Mesendoderm (in vitro differentiated cells): ENCODE measurements around the gene CNIH2.

Experiments
- DNase-seq: peaks from one replicate; pipeline ENCODE4 v3.0.0; 2013
- H2AK5ac ChIP-seq: 2 replicates; pipeline ENCODE4 v1.6.1; 2013; ENCODE audit warnings: low read length, inconsistent platforms
- H2BK120ac ChIP-seq: 2 replicates; pipeline ENCODE4 v1.6.1; 2013; ENCODE audit warnings: low read depth, mild to moderate bottlenecking, low read length, moderate library complexity, mixed read lengths
- H2BK15ac ChIP-seq: replicated peaks from 2 replicates; pipeline ENCODE4 v1.6.1; 2013; ENCODE audit warnings: low read depth, mild to moderate bottlenecking, moderate library complexity
- H2BK5ac ChIP-seq: 2 replicates; pipeline ENCODE4 v1.6.1; 2013; ENCODE audit warnings: low read length, inconsistent platforms
- H3K18ac ChIP-seq: 2 replicates; pipeline ENCODE4 v1.6.1; 2013; ENCODE audit warnings: mild to moderate bottlenecking, low read length, mixed read lengths
- H3K23ac ChIP-seq: one replicate; pipeline ENCODE4 v1.6.1; 2013; ENCODE audit warnings: low read length
- H3K27ac ChIP-seq: 2 replicates; pipeline ENCODE4 v1.5.1; 2013; ENCODE audit warnings: low read depth, mild to moderate bottlenecking, inconsistent platforms, low read length, moderate library complexity
- H3K27me3 ChIP-seq: 2 replicates; pipeline ENCODE4 v1.6.1; 2013; ENCODE audit warnings: low read length, control low read depth, mild to moderate bottlenecking, inconsistent platforms; ENCODE audit not compliant: insufficient read depth, poor library complexity
- H3K36me3 ChIP-seq: 2 replicates; pipeline ENCODE4 v1.6.1; 2013; ENCODE audit warnings: low read length, inconsistent platforms; ENCODE audit not compliant: control insufficient read depth, insufficient read depth
- H3K4ac ChIP-seq: one replicate; pipeline ENCODE4 v1.6.1; 2013; ENCODE audit warnings: low read depth, mild to moderate bottlenecking, low read length, moderate library complexity
- H3K4me1 ChIP-seq: 2 replicates; pipeline ENCODE4 v1.6.1; 2013; ENCODE audit warnings: low read depth, low read length, inconsistent platforms; ENCODE audit not compliant: control insufficient read depth
- H3K4me2 ChIP-seq: 2 replicates; pipeline ENCODE4 v1.6.1; 2013; ENCODE audit warnings: low read length
- H3K4me3 ChIP-seq: 2 replicates; pipeline ENCODE4 v1.5.1; 2013; ENCODE audit warnings: mild to moderate bottlenecking, low read length
- H3K56ac ChIP-seq: one replicate; pipeline ENCODE4 v1.6.1; 2013; ENCODE audit warnings: low read length
- H3K79me1 ChIP-seq: 2 replicates; pipeline ENCODE4 v1.6.1; 2013; ENCODE audit warnings: low read length, inconsistent platforms
- H3K79me2 ChIP-seq: 2 replicates; pipeline ENCODE4 v1.6.1; 2013; ENCODE audit warnings: mild to moderate bottlenecking, low read length; ENCODE audit not compliant: control insufficient read depth, insufficient read depth
- H3K9ac ChIP-seq: 2 replicates; pipeline ENCODE4 v1.6.1; 2013; ENCODE audit warnings: low read length, inconsistent platforms
- H4K5ac ChIP-seq: one replicate; pipeline ENCODE4 v1.6.1; 2013; ENCODE audit warnings: low read length
- H4K8ac ChIP-seq: one replicate; pipeline ENCODE4 v1.6.1; 2013; ENCODE audit warnings: low read depth, mild to moderate bottlenecking, control low read depth, low read length, moderate library complexity
- WGBS: extraction: QIAGEN DNeasy Blood & Tissue Kit; methylation state at CpG from one replicate; pipeline ENCODE4 v1.1.7; 2013; ENCODE audit warnings: low lambda C conversion rate, missing lambda C conversion rate; ENCODE audit not compliant: insufficient coverage; ENCODE audit errors: extremely low coverage; 5-methylcytosine and 5-hydroxymethylcytosine counted together

CNIH2 gene

GRCh38 chr11:66294626-66295620, 16.9 kb downstream of the CNIH2 start:
- H3K56ac ChIP-seq, result no peak overlapping the region
- H3K4ac ChIP-seq, result no peak overlapping the region
- H3K4me2 ChIP-seq, result no peak overlapping the region
- H3K9ac ChIP-seq, result no peak overlapping the region
- no peak overlapping the region for H4K5ac ChIP-seq
- no peak overlapping the region for H2AK5ac ChIP-seq
- H2BK120ac ChIP-seq, result no peak overlapping the region
- H2BK5ac ChIP-seq, result no peak overlapping the region
- H3K18ac ChIP-seq, result no peak overlapping the region
- no peak for DNase-seq
- no peak overlapping the region for H2BK15ac ChIP-seq
- no peaks in the 10 kb centered on the region for H3K79me2 ChIP-seq
- peaks cover 15% of the 10 kb centered on the region for H3K27me3 ChIP-seq
- peaks cover 4% of the 10 kb centered on the region for H3K4me1 ChIP-seq
- no peak overlapping the region for H3K4me3 ChIP-seq
- H3K36me3 ChIP-seq, result no peaks in the 10 kb centered on the region
- no peak overlapping the region for H3K27ac ChIP-seq
- no peak overlapping the region for H4K8ac ChIP-seq
- H3K79me1 ChIP-seq, result no peaks in the 10 kb centered on the region
- H3K23ac ChIP-seq, result no peak overlapping the region
- WGBS, result no CpG with 5 or more reads among the region's 123 CpGs

GRCh38 chr11:66297610-66298009, 19.6 kb downstream of the CNIH2 start:
- Histone ChIP-seq H2BK5ac (no peak overlapping the region), H4K8ac (no peak overlapping the region), H2BK120ac (no peak overlapping the region), H3K79me2 (no peaks in the 10 kb centered on the region), H3K4me3 (no peak overlapping the region), H3K36me3 (no peaks in the 10 kb centered on the region), H3K9ac (no peak overlapping the region), H3K23ac (no peak overlapping the region), H3K27me3 (no peaks in the 10 kb centered on the region), H3K18ac (no peak overlapping the region), H2BK15ac (no peak overlapping the region), H3K4ac (no peak overlapping the region), H4K5ac (no peak overlapping the region), H3K56ac (no peak overlapping the region), H2AK5ac (no peak overlapping the region), H3K4me1 (peaks cover 4% of the 10 kb centered on the region), H3K27ac (no peak overlapping the region), H3K4me2 (no peak overlapping the region), H3K79me1 (no peaks in the 10 kb centered on the region)
- WGBS, result no CpG with 5 or more reads among the region's 8 CpGs
- DNase-seq, result peak; percentile 30

- no peaks in the 10 kb centered on the region for H3K79me1 ChIP-seq
- H3K4me3 ChIP-seq, result no peak overlapping the region
- no peaks in the 10 kb centered on the region for H3K27me3 ChIP-seq
- no peak overlapping the region for H3K9ac ChIP-seq
- no CpG with 5 or more reads among the region's 3 CpGs for WGBS
- H3K27ac ChIP-seq, result no peak overlapping the region
- no peak overlapping the region for H4K8ac ChIP-seq
- H2AK5ac ChIP-seq, result no peak overlapping the region
- H2BK15ac ChIP-seq, result no peak overlapping the region
- H3K79me2 ChIP-seq, result no peaks in the 10 kb centered on the region
- peaks cover 4% of the 10 kb centered on the region for H3K4me1 ChIP-seq
- no peak overlapping the region for H3K4ac ChIP-seq
- no peak overlapping the region for H3K4me2 ChIP-seq
- no peak overlapping the region for H2BK120ac ChIP-seq
- no peaks in the 10 kb centered on the region for H3K36me3 ChIP-seq
- no peak overlapping the region for H4K5ac ChIP-seq
- H3K18ac ChIP-seq, result no peak overlapping the region
- H3K23ac ChIP-seq, result no peak overlapping the region
- no peak overlapping the region for H2BK5ac ChIP-seq
- DNase-seq, result no peak
- H3K56ac ChIP-seq, result no peak overlapping the region
Observed at GRCh38 chr11:66299186-66299585, 21.2 kb downstream of the CNIH2 start.

GRCh38 chr11:66302656-66303055, 24.7 kb downstream of the CNIH2 start:
- H2AK5ac ChIP-seq, result no peak overlapping the region
- H3K4me3 ChIP-seq, result no peak overlapping the region
- H3K56ac ChIP-seq, result no peak overlapping the region
- no peak overlapping the region for H3K4me2 ChIP-seq
- no peaks in the 10 kb centered on the region for H3K4me1 ChIP-seq
- H3K36me3 ChIP-seq, result no peaks in the 10 kb centered on the region
- H2BK15ac ChIP-seq, result no peak overlapping the region
- H3K4ac ChIP-seq, result no peak overlapping the region
- H3K79me2 ChIP-seq, result no peaks in the 10 kb centered on the region
- DNase-seq, result no peak
- no CpG with 5 or more reads among the region's 12 CpGs for WGBS
- no peaks in the 10 kb centered on the region for H3K27me3 ChIP-seq
- H3K27ac ChIP-seq, result no peak overlapping the region
- H4K5ac ChIP-seq, result no peak overlapping the region
- H3K79me1 ChIP-seq, result no peaks in the 10 kb centered on the region
- H3K9ac ChIP-seq, result no peak overlapping the region
- no peak overlapping the region for H2BK5ac ChIP-seq
- H3K18ac ChIP-seq, result no peak overlapping the region
- no peak overlapping the region for H4K8ac ChIP-seq
- no peak overlapping the region for H3K23ac ChIP-seq
- no peak overlapping the region for H2BK120ac ChIP-seq

GRCh38 chr11:66309475-66309874, 31.5 kb downstream of the CNIH2 start:
- Histone ChIP-seq H2BK15ac (no peak overlapping the region), H4K8ac (no peak overlapping the region), H3K79me2 (no peaks in the 10 kb centered on the region), H3K4ac (no peak overlapping the region), H3K79me1 (no peaks in the 10 kb centered on the region), H3K4me2 (no peak overlapping the region), H3K4me1 (peaks cover 8% of the 10 kb centered on the region), H3K18ac (no peak overlapping the region), H4K5ac (no peak overlapping the region), H3K56ac (no peak overlapping the region), H3K9ac (no peak overlapping the region), H2AK5ac (no peak overlapping the region), H3K27me3 (no peaks in the 10 kb centered on the region), H2BK5ac (no peak overlapping the region), H3K23ac (no peak overlapping the region), H3K4me3 (no peak overlapping the region), H2BK120ac (no peak overlapping the region), H3K27ac (no peak overlapping the region), H3K36me3 (no peaks in the 10 kb centered on the region)
- WGBS, result no CpG with 5 or more reads among the region's 3 CpGs
- no peak for DNase-seq
